Measurements from ENCODE around the gene ZNF318. TPM values are rescaled to one million over a fixed set of nuclear protein-coding genes. Genes with fewer than 3 reads are reported as not detected.

Gene ZNF318
- total RNA-seq, 1 experiment from 2014 or later, result 11.3 TPM

DNA sequence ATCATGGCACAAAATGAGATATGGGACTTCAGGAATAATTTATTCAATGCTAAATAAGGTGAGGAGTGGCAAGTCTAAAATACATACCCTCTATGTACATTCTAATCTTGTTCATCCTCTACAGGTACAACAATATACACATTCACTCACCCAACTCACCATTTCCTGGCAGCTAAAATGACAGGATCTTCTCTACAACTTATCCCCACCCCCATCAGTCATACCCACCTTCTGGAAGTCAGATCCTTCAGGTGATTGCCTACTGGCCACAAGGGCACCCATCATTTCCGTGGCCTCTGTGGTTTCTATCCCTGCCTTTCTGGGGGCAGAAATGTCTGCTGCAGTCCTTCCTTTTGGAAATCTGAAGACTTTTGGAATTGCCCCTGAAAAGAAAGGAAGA lies 38.0 kb downstream of the ZNF318 start:
- Mint-ChIP-seq H3K4me3 (ENCODE audit: unreplicated experiment) (no peak overlapping the region), H3K36me3 (ENCODE audit: insufficient read depth, unreplicated experiment) (peaks cover 13% of the 10 kb centered on the region), H3K9me3 (ENCODE audit: unreplicated experiment) (no peaks in the 10 kb centered on the region), H3K27ac (ENCODE audit: low read depth, unreplicated experiment) (no peak overlapping the region), H3K27me3 (ENCODE audit: insufficient read depth, unreplicated experiment) (no peaks in the 10 kb centered on the region), H3K4me1 (ENCODE audit: insufficient read depth, unreplicated experiment) (no peaks in the 10 kb centered on the region)
- CTCF ChIA-PET, result no interaction called here
- TF ChIP-seq, protein P1, sequence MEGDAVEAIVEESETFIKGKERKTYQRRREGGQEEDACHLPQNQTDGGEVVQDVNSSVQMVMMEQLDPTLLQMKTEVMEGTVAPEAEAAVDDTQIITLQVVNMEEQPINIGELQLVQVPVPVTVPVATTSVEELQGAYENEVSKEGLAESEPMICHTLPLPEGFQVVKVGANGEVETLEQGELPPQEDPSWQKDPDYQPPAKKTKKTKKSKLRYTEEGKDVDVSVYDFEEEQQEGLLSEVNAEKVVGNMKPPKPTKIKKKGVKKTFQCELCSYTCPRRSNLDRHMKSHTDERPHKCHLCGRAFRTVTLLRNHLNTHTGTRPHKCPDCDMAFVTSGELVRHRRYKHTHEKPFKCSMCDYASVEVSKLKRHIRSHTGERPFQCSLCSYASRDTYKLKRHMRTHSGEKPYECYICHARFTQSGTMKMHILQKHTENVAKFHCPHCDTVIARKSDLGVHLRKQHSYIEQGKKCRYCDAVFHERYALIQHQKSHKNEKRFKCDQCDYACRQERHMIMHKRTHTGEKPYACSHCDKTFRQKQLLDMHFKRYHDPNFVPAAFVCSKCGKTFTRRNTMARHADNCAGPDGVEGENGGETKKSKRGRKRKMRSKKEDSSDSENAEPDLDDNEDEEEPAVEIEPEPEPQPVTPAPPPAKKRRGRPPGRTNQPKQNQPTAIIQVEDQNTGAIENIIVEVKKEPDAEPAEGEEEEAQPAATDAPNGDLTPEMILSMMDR (IDR thresholded peaks at IDR 0.05; ENCODE audit: unreplicated experiment), result no peak
- DNase-seq (ENCODE audit: unreplicated experiment), result no peak
- POLR2A ChIA-PET, result no interaction called here
- no TSS peak for BruUV-seq (replicated peaks)
- intact Hi-C loops (cut with micrococcal nuclease), result no loop called here

DNA sequence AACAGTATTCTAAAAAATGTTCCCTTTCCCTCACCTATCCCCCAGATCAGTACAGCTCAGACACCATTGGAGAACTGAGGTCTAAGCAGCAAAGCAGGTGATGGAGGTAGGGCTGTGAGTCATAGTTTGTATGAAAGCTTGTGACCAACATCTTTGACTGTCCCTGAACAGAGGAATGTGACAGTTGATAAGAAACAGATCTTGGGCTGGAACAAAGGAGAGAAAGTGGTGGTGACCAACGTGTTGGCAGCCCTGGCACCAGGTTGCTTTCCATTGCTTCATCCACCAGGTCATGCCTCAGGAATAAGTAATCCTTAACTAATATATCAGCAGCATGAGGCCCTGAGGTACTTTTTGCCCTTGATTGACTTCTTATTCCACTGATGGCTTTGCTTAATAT lies 40.9 kb downstream of the ZNF318 start:
- POLR2A ChIA-PET, result interaction anchor here (0.7 kb wide), 1 partner anchor 15 kb away, joined by 3 read pairs; no protein-coding TSS in a partner anchor
- TF ChIP-seq, protein P1 (IDR thresholded peaks at IDR 0.05; ENCODE audit: unreplicated experiment), result no peak

DNA sequence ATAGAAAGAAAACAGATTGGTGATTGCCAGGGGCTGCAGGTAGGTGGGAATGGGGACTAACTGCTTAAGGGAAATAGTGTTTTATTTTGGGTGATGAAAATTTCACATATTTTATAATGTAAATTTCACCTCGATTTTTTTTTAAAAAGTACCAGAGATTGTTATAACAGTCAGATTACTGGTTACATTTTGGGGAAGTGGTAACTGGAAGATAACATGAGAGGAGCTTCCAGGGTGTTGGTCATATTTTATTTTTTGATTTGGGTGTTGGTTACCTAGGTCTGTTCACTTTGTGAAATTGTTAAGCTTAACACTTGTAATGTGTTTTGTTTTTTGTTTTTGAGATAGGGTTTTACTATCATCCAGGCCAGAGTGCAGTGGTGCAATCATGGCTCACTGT lies 43.6 kb downstream of the ZNF318 start:
- ChIA-PET CTCF (interaction anchor here (0.7 to 1.1 kb wide), 3 partner anchors 9 to 12 kb away, joined by 3 to 5 read pairs (median 4); no protein-coding TSS in a partner anchor), POLR2A (interaction anchor here (0.7 to 2.6 kb wide), 2 partner anchors 9 to 117 kb away, joined by 3 to 8 read pairs; no protein-coding TSS in a partner anchor)
- no peaks in the 10 kb centered on the region for H3K27me3 Mint-ChIP-seq (ENCODE audit: insufficient read depth, unreplicated experiment)
- no peaks in the 10 kb centered on the region for H3K9me3 Mint-ChIP-seq (ENCODE audit: unreplicated experiment)
- no peaks in the 10 kb centered on the region for H3K4me1 Mint-ChIP-seq (ENCODE audit: insufficient read depth, unreplicated experiment)
- no peak overlapping the region for H3K4me3 Mint-ChIP-seq (ENCODE audit: unreplicated experiment)
- no TSS peak for BruUV-seq (replicated peaks)
- H3K36me3 Mint-ChIP-seq (ENCODE audit: insufficient read depth, unreplicated experiment), result peaks cover 11% of the 10 kb centered on the region
- no peak overlapping the region for H3K27ac Mint-ChIP-seq (ENCODE audit: low read depth, unreplicated experiment)
- TF ChIP-seq, protein P1 (IDR thresholded peaks at IDR 0.05; ENCODE audit: unreplicated experiment), result no peak
- intact Hi-C loops (cut with micrococcal nuclease), result no loop called here
- no peak for DNase-seq (ENCODE audit: unreplicated experiment)

More for the DNA sequence above, 40.9 kb downstream of the ZNF318 start:
- Mint-ChIP-seq H3K27ac (ENCODE audit: low read depth, unreplicated experiment) (no peak overlapping the region), H3K4me3 (ENCODE audit: unreplicated experiment) (no peak overlapping the region), H3K9me3 (ENCODE audit: unreplicated experiment) (no peaks in the 10 kb centered on the region), H3K27me3 (ENCODE audit: insufficient read depth, unreplicated experiment) (no peaks in the 10 kb centered on the region), H3K36me3 (ENCODE audit: insufficient read depth, unreplicated experiment) (peaks cover 6% of the 10 kb centered on the region), H3K4me1 (ENCODE audit: insufficient read depth, unreplicated experiment) (no peaks in the 10 kb centered on the region)
- no peak for DNase-seq (ENCODE audit: unreplicated experiment)
- CTCF ChIA-PET, result interaction anchor here (1.4 kb wide), 1 partner anchor 10 kb away, joined by 7 read pairs; no protein-coding TSS in a partner anchor
- intact Hi-C loops (cut with micrococcal nuclease), result no loop called here
- BruUV-seq (replicated peaks), result no TSS peak

DNA sequence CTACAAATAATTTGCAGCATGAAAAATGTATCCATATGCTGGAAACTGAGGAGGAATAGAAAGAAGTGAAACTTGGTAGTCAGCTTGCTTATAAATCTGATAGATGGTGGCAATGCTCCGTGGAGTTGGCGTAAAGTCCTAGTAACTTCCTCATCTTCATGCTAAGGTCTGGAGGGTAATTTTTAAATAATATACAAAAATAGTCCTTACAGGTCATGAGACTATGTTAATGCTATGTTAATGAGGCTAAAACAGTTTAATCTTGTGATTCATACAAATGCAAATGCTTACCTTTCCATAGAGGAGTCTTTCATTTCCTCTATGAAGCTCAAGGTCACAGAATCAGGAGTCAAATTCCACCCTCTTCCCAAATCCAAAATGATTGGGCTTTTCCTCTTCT lies 51.4 kb downstream of the ZNF318 start:
- Mint-ChIP-seq H3K27me3 (ENCODE audit: insufficient read depth, unreplicated experiment) (no peaks in the 10 kb centered on the region), H3K4me3 (ENCODE audit: unreplicated experiment) (no peak overlapping the region), H3K27ac (ENCODE audit: low read depth, unreplicated experiment) (no peak overlapping the region), H3K9me3 (ENCODE audit: unreplicated experiment) (no peaks in the 10 kb centered on the region), H3K4me1 (ENCODE audit: insufficient read depth, unreplicated experiment) (no peaks in the 10 kb centered on the region), H3K36me3 (ENCODE audit: insufficient read depth, unreplicated experiment) (peaks cover 1% of the 10 kb centered on the region)
- no TSS peak for BruUV-seq (replicated peaks)
- no peak for DNase-seq (ENCODE audit: unreplicated experiment)
- POLR2A ChIA-PET, result no interaction called here
- TF ChIP-seq, protein P1 (IDR thresholded peaks at IDR 0.05; ENCODE audit: unreplicated experiment), result no peak
- CTCF ChIA-PET, result interaction anchor here (0.5 to 2.1 kb wide), 3 partner anchors 17 to 188 kb away, joined by 3 to 6 read pairs (median 5); no protein-coding TSS in a partner anchor
- intact Hi-C loops (cut with micrococcal nuclease), result no loop called here
